Measurements from ENCODE around the gene C10orf105. TPM values are rescaled to one million over a fixed set of nuclear protein-coding genes. Genes with fewer than 3 reads are reported as not detected.

C10orf105 gene
- total RNA-seq (1 to 10 TPM in 1 of 2 donors, under 1 TPM in 1; 0.17 to 1.0 TPM), polyA plus RNA-seq (ENCODE audit: insufficient read length in 6 of 6) (under 1 TPM; 0.28 to 0.71 (median 0.57) TPM)
- long read RNA-seq, donor 1, result 0 reads
- long read RNA-seq, donor 2, full-length matches to known transcripts, result 1 of 1 reads
- long read RNA-seq, donor 2, partial matches to known transcripts, result 0 of 1 reads
- long read RNA-seq, donor 2, other reads (novel, unspliced or antisense), result 0 of 1 reads
- long read RNA-seq, donor 3, result 0 reads
- long read RNA-seq, donor 4, result 0 reads
- long read RNA-seq, donor 5, result 0 reads
- long read RNA-seq, donor 6, result 0 reads
- long read RNA-seq, donor 7, full-length matches to known transcripts, result 1 of 1 reads
- long read RNA-seq, donor 7, partial matches to known transcripts, result 0 of 1 reads
- long read RNA-seq, donor 7, other reads (novel, unspliced or antisense), result 0 of 1 reads
- long read RNA-seq, donor 8, result 0 reads
- long read RNA-seq, donor 9, result 0 reads
- long read RNA-seq, donor 10, result 0 reads
- long read RNA-seq, donor 11, full-length matches to known transcripts, result 5 of 5 reads
- long read RNA-seq, donor 11, partial matches to known transcripts, result 0 of 5 reads
- long read RNA-seq, donor 11, other reads (novel, unspliced or antisense), result 0 of 5 reads
- long read RNA-seq, donor 12, result 0 reads

- no peak for DNase-seq
- no peak for ATAC-seq
- no peak for TF ChIP-seq CTCF (IDR thresholded peaks at IDR 0.05)
- Histone ChIP-seq H3K27me3 (no peaks in the 10 kb centered on the region), H3K9me3 (no peaks in the 10 kb centered on the region), H3K27ac (no peak within 1 kb of the TSS), H3K4me3 (no peak within 1 kb of the TSS), H3K4me1 (peaks cover 6 to 29% of the 10 kb centered on the region in 2 donors), H3K36me3 (no peaks in the 10 kb centered on the region)
- intact Hi-C loops (cut with DNase I), result no loop called here
Observed at GRCh38 chr10:71719464-71720201, at the start of gene C10orf105. Gene C10orf105, minus strand, starts transcription at chr10:71719778. Its CDS starts 3,441 bp downstream, at chr10:71716337.

GRCh38 chr10:71767420-71768035 lies 48.0 kb upstream of the C10orf105 start:
- Histone ChIP-seq H3K36me3 (peaks cover 0 to 40% of the 10 kb centered on the region in 2 donors), H3K27ac (peak overlapping the region; percentile 88 to 92), H3K27me3 (no peaks in the 10 kb centered on the region), H3K4me1 (peaks cover 53 to 99% of the 10 kb centered on the region in 2 donors), H3K4me3 (no peak overlapping the region), H3K9me3 (no peaks in the 10 kb centered on the region)
- DNase-seq, result no peak
- ATAC-seq, result no peak
- TF ChIP-seq CTCF (IDR thresholded peaks at IDR 0.05), result no peak
- intact Hi-C loops (cut with DNase I), result no loop called here

GRCh38 chr10:71766717-71767419 lies 47.3 kb upstream of the C10orf105 start:
- Histone ChIP-seq H3K27ac (peak overlapping the region; percentile 88 to 92), H3K4me3 (no peak overlapping the region), H3K36me3 (peaks cover 0 to 46% of the 10 kb centered on the region in 2 donors), H3K27me3 (no peaks in the 10 kb centered on the region), H3K9me3 (no peaks in the 10 kb centered on the region), H3K4me1 (peaks cover 49 to 99% of the 10 kb centered on the region in 2 donors)
- ATAC-seq, result peak; percentile 67
- intact Hi-C loops (cut with DNase I), result no loop called here
- DNase-seq, result peak in 1 of 4 donors; percentile 85
- TF ChIP-seq CTCF (IDR thresholded peaks at IDR 0.05), result no peak

GRCh38 chr10:71765906-71766716 lies 46.5 kb upstream of the C10orf105 start:
- DNase-seq, result no peak
- H3K36me3 ChIP-seq, result peaks cover 0 to 54% of the 10 kb centered on the region in 2 donors
- intact Hi-C loops (cut with DNase I), result no loop called here
- peaks cover 45 to 99% of the 10 kb centered on the region in 2 donors for H3K4me1 ChIP-seq
- H3K27ac ChIP-seq, result peak overlapping the region; percentile 88 to 92
- no peaks in the 10 kb centered on the region for H3K27me3 ChIP-seq
- ATAC-seq, result no peak
- no peaks in the 10 kb centered on the region for H3K9me3 ChIP-seq
- TF ChIP-seq CTCF (IDR thresholded peaks at IDR 0.05), result no peak
- H3K4me3 ChIP-seq, result no peak overlapping the region
